Adrenal gland (tissue), 5 donors: Measurements from ENCODE around the gene KDM2A.
A peak's percentile ranks its signal among the peaks of the same experiment; 100 is the strongest.

Source experiments
- POLR2A ChIP-seq, 2 donors: fragments of 450-650 bp; IDR thresholded peaks; one replicate each; pipeline ENCODE4 v1.6.1; 2017; ENCODE audit warnings: antibody characterized with exemption in 2 of 2, mild to moderate bottlenecking in 2 of 2, moderate library complexity in 1 of 2
- TF ChIP-seq, protein P1 (sequence below), 6 experiments: fragments of 450-650 bp in 4 of 6; fragments of 200-600 bp in 2 of 6; sonication (generic) in 1 of 6; IDR thresholded peaks; 1 replicate in 5 of 6; 2 replicates in 1 of 6; pipeline versions ENCODE4 v1.5.1 to v1.8.0; 2016 to 2021; ENCODE audit warnings: antibody characterized with exemption in 6 of 6, mild to moderate bottlenecking in 2 of 6, moderate library complexity in 1 of 6
- donor health status: DM: no; HTN: no; CAD: no.

DNA sequence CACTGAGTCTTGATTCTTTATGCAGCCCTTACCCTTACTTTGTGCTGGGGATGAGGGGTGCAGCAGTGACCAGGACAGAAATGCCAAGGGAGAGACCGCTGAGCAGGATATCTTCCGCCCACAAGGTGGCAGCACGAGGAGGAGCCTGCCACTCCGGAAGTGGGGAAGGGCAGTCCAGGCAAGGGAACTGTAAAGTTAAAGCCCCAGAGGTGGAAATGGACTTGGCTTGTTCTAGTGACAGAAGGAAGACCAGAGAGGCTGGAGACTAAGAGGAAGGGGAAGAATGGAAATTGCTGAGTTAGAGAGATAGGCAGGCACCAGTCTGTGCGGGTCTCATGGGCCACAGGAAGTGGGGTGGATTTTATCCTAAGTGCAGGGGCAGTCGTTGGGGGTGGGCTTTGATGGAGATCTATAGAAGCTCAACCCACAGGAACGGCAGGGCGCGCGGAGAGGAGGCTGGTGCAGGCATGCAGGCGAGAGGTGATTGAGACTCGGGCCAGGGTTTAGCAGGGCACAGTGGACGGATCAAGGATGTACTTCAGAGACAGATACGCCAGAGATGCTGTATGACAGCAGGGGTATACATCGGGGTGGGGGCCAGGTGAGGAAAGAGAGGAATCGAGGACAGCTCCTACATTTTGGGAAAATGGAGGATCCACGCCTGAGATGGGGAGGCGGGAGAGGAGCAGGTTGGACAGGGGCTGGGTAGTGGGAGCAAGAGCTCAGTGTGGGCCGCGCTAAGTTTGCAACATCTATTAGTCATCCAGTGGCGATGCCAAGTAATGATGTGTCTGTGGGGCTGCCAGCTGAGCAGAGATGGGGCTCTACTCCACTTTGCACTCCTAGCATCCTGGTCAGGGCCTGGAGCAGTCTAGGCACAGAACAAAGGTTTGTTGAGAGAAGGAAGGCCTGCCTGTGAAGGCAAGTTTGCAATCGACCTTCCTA, 143.9 kb downstream of the KDM2A start:
- TF ChIP-seq, protein P1, sequence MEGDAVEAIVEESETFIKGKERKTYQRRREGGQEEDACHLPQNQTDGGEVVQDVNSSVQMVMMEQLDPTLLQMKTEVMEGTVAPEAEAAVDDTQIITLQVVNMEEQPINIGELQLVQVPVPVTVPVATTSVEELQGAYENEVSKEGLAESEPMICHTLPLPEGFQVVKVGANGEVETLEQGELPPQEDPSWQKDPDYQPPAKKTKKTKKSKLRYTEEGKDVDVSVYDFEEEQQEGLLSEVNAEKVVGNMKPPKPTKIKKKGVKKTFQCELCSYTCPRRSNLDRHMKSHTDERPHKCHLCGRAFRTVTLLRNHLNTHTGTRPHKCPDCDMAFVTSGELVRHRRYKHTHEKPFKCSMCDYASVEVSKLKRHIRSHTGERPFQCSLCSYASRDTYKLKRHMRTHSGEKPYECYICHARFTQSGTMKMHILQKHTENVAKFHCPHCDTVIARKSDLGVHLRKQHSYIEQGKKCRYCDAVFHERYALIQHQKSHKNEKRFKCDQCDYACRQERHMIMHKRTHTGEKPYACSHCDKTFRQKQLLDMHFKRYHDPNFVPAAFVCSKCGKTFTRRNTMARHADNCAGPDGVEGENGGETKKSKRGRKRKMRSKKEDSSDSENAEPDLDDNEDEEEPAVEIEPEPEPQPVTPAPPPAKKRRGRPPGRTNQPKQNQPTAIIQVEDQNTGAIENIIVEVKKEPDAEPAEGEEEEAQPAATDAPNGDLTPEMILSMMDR (IDR thresholded peaks at IDR 0.05), result peak; percentile 68 to 87 (median 83)
- no peak for TF ChIP-seq POLR2A (IDR thresholded peaks at IDR 0.05)
